ENCODE measurements around the gene SVEP1. TPM values are rescaled to one million over a fixed set of nuclear protein-coding genes. Genes with fewer than 3 reads are reported as not detected.
"Not testable (repeated sequence)": the region's sequence is repeated elsewhere in the genome, so short reads cannot be mapped to it uniquely, and the experiment has no call there.

SVEP1 gene
- polyA plus RNA-seq, 3 donors, result 6.6 to 7.9 (median 6.6) TPM

- DNase-seq, result no peak
These were observed 132.1 kb downstream of the SVEP1 start for GRCh38 chr9:110447476-110447875.

DNA sequence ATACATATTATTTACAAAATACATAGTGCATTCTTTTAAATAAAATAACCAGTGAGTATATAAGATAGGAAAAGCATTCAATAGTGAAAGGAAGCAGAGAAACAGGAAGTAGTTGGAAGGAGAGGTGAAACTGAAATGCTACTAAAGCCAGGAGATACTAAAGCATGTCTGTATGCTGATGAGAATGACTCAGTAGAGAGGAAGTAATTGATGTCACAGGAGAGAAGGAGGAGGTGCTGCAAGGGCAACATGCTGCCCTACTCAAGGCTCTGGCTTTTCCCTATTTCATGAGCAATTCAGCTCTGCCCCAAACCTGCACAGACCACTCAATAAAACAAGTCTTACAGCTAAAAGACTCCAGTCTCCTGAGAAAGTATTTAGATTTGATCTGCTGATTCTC is 133.4 kb downstream of the SVEP1 start:
- no peak for DNase-seq

- DNase-seq, result no peak
These were observed 134.6 kb downstream of the SVEP1 start for GRCh38 chr9:110444911-110445310.

DNA sequence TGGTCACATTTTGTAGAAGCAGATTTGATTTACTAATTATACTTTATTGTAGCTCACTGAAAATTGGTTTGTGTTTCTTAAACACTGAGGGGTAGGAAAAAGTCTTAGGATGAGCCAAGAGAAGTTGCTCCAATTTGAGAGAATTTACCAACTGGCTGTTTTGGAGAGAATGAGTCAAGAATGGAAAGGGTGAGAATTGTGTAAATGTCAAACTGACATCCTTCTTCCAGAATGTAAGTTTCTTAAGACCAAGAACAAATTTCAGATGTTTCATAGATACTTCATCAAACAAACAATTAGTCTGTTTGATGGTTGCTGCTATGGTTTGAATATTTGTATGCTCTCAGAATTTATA is 135.7 kb downstream of the SVEP1 start:
- no peak for DNase-seq

DNA sequence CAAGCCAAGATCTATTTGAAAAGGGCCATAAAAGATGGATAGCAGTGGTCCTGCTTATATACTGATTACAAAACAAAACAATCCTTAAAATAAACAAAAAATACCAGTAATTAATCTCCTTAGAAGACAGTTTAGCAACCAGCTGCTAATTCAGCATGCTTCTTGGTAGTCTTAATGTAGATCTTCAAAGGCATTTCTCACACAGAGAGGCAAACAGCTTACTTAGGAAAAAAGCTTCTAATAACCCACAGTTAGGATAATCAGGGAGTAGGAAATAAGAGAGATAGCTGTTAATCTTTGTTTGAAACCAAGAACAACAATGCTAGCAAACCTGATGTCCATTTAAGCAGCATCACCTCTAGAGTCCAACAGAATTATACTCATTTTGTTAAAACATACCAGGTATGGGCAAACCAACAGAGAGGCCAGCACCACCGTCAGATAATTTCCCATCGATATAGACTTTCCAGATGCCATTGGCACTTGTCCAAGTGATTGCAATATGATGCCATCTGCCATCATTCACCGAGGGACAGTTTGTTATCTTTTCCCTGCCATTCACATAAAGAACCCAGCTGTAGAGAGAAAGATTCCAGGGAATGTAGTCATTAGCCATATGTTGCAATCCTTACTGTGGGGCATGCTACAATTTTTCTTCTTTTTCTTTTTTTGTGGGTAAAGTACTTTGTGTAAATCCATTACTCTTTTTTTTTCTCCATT is 136.2 kb downstream of the SVEP1 start:
- DNase-seq, result peak; percentile 7

DNA sequence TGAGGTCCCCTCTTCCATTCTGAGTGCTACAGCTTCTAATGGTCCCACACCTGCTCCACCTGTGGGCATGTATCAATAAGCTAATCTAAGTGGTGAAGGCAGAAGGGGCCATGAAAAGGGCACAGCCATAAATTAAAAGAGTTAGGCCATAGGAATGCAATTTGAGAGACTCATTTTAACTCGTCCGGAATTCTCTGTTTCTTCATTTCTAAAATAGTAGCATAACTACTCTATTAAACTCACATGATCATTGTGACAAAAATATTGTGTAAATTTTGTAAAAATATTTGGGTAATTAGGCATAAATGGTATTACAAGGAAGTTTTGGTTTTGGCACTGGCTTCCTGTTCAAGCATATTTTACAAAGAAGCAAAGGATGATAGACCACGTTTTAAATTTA is 138.7 kb downstream of the SVEP1 start:
- no peak for DNase-seq

- DNase-seq, result no peak
These were observed 139.4 kb downstream of the SVEP1 start for GRCh38 chr9:110440172-110440571.

- no peak for DNase-seq
These were observed 147.3 kb downstream of the SVEP1 start for GRCh38 chr9:110432253-110432652.

GRCh38 chr9:110429453-110429852 is 150.1 kb downstream of the SVEP1 start:
- no peak for DNase-seq

GRCh38 chr9:110427497-110428104 is 151.9 kb downstream of the SVEP1 start:
- peak; percentile 24 for DNase-seq

GRCh38 chr9:110426052-110426709 is 153.4 kb downstream of the SVEP1 start:
- peak; percentile 15 for DNase-seq

- no peak for DNase-seq
These were observed 165.1 kb downstream of the SVEP1 start for GRCh38 chr9:110414471-110414870.

GRCh38 chr9:110410961-110411360 is 168.6 kb downstream of the SVEP1 start:
- DNase-seq, result no peak

DNA sequence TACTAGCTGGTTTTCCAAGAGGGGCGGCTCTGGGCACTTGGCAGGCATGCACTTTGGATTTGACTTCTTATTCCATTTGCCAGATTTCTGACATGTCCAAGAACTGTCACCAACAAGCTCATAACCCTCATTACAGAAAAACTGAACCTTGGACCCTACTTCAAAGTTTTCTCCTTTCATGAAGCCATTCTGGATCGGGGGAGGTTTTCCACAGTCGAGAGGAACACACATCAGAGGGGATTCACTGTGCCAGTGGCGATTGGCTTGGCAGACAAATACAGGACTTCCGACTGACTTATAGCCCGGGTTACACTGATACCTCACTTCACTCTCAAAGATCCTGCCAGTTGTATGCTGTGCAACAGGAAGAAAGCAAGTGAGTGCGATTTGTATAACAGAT is 170.9 kb downstream of the SVEP1 start:
- no peak for DNase-seq

DNA sequence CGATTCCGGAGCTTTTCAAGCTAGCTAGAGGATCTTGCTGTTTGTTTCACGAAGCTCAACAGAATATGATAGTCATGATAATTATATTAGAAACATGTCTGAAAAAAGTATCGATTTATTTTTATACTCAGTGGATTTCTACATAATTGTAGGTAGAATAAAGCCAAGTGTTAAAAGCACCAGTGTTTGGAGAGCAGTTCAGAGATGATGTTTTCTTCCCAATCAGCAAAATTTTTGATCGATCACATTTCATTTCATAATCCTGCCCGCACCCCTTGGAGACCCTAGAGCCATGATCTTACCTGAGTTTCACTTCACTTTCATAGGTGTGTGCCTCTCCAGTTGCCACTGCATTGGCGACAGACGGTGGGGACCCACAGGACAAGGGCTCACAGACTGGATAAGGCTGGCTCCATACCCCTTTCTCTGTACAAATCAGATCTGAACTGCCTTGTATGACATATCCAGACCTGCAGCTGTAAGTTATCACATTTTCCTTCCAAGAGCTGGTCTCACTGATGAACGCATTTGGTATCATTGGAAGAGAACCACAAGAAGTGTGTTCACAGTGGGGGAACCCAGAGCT is 173.6 kb downstream of the SVEP1 start:
- no peak for DNase-seq

GRCh38 chr9:110404473-110404872 is 175.1 kb downstream of the SVEP1 start:
- DNase-seq, result no peak

GRCh38 chr9:110399983-110400382 is 179.6 kb downstream of the SVEP1 start:
- DNase-seq, result no peak

GRCh38 chr9:110398992-110399391 is 180.5 kb downstream of the SVEP1 start:
- DNase-seq, result not testable (repeated sequence)

- no peak for DNase-seq
These were observed 187.6 kb downstream of the SVEP1 start for GRCh38 chr9:110391826-110392485.

DNA sequence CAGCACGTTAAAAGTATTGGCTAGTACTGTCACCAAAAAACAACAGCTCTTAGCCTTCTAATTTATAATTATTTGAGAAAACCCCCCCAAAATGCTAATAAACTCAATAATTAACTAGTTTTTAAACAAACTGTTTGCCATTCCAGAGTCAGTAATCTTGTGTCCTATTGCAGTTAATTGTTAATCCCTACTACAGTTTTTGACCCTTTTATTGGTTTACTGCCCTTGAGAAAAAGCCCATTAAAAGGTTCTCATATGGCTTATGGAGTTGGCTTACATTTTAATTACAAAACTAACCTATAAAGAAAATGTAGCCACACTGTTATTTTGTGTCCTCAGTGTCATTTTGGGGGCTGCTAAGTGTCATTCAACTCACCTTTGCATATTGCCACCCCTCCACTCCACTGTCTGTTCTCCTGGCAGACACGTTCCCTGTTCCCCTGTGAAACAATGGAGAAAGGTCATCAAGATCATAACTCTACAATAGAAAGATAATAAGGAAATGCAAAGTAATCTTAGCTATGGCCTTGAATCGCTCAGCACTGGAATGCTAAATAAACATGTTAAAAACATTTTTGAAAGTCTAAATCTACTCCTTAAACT is 190.3 kb downstream of the SVEP1 start:
- DNase-seq, result peak; percentile 7

GRCh38 chr9:110383491-110383890 is 196.1 kb downstream of the SVEP1 start:
- DNase-seq, result no peak

DNA sequence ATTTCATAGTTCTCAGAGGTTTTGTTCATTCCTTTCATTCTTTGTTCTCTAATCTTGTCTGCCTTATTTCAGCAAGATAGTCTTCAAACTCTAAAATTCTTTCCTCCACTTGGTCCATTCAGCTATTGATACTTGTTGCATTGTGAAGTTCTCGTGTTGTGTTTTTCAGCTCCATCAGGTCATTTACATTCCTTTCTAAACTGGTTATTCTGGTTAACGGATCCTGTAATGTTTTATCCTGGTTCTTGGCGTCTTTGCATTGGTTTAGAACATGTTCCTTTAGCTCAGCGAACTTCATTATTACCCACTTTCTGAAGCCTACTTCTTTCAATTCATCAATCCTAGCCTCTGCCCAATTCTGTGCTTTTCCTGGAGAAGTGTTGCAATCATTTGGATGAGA is 196.8 kb downstream of the SVEP1 start:
- no peak for DNase-seq
